GM18907 (cell line): Measurements from ENCODE around the gene PLCB1.

Experiments used
- ATAC-seq: cut with Tn5 transposase; IDR thresholded peaks from one replicate; pipeline ENCODE4 v1.9.1; 2021; ENCODE audit warnings: mild to moderate bottlenecking, moderate library complexity; ENCODE audit not compliant: unreplicated experiment

The PLCB1 gene

GRCh38 chr20:8394308-8394945, 262.4 kb downstream of the PLCB1 start:
- ATAC-seq: peak; percentile 85

- ATAC-seq: no peak
Measured at GRCh38 chr20:8395956-8396355, 263.9 kb downstream of the PLCB1 start.

DNA sequence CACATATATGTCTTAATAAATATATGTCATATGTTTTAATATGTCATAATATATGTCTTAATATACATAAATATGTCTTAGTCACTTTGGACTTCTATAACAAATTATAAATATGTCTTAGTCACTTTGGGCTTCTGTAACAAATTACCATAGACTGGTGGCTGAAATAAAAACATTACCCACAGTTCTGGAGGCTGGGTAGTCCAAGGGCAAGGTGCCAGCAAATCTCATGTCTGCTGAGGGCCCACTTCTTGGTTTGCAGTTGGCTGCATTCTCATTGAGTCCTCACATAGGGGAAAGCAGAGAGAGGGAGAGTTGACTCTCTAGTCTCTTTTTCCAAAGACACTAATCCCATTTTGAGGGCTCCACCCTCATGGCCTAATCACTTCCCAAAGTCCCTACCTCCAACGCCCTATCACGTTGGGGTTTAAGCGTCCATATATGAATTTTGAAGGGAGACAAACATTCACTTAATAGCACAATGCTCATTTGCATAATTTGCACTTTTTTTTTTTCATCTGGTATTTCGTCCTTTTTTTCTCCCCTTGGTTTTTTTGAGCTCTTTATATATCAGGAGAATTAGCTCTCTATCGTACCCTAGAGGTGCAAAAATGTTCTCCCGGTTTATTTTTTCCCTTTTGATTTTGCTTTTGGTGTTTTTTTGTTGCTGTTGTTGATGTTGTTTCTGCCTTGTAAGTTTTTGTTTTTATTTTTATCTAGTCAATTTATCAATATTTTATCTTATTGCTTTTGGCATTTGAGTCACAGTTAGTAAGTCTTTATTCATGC, 266.4 kb downstream of the PLCB1 start:
- no peak for ATAC-seq

DNA sequence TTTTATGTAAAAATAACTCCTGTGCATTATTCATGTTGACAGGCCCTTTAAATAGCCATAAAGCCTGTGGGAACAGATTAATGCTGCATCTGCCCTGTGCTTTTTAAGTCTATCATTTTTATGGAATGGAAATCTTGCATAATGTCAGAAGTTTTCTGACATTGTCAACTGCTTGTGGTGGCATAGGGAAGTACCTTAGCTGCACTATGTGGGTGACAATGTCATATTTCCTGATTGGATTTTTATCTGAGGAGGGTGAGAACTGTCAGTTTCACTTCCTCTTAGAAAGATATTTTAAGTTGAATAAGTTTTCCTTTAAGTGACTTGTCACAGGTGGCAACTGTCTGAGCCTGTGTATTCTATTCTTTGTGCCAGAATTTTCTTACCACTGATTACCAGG, 267.9 kb downstream of the PLCB1 start:
- peak; percentile 98 for ATAC-seq

- no peak for ATAC-seq
Measured at GRCh38 chr20:8400486-8400885, 268.4 kb downstream of the PLCB1 start.

DNA sequence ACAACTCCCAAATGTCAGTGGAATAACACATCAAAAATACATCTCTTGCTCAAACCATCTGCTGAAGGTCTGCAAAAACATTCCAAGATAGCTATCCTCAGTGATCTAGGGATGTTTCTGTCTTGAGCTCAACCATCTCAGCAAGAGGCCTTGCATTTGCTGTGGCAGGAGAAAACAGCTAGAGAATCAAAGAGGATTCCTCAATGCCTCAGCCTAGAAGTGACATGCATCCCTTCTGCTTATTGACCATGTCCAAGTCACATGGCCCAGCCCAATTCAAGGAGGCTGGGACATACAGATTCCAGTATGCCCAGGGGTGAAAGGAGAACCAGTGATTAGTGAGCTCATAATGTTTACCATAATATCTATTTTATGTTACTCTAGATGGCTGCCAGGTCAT, 269.5 kb downstream of the PLCB1 start:
- ATAC-seq: no peak

- ATAC-seq: no peak
Measured at GRCh38 chr20:8402798-8403197, 270.7 kb downstream of the PLCB1 start.

GRCh38 chr20:8404912-8405635, 273.0 kb downstream of the PLCB1 start:
- ATAC-seq: no peak

- no peak for ATAC-seq
Measured at GRCh38 chr20:8406391-8406790, 274.3 kb downstream of the PLCB1 start.

GRCh38 chr20:8408587-8409307, 276.7 kb downstream of the PLCB1 start:
- ATAC-seq: no peak

DNA sequence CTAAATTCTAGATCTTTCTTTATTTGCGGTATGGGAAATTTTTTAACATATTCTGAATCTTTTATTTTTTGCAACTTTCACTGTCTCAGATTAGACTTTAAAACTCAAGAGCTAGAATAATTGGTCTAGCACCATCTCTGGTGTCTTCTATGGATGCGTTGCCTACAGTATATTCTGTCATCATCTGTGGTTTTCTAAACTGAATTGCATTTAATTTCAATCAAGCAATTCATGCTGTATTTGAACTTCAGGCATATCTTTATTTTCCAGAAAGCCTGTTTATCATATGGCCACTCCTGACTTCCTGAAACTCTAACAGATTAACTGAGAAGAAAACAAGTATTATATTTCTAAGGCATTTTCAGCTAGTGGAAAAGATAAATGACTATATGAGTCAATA, 281.6 kb downstream of the PLCB1 start:
- no peak for ATAC-seq

DNA sequence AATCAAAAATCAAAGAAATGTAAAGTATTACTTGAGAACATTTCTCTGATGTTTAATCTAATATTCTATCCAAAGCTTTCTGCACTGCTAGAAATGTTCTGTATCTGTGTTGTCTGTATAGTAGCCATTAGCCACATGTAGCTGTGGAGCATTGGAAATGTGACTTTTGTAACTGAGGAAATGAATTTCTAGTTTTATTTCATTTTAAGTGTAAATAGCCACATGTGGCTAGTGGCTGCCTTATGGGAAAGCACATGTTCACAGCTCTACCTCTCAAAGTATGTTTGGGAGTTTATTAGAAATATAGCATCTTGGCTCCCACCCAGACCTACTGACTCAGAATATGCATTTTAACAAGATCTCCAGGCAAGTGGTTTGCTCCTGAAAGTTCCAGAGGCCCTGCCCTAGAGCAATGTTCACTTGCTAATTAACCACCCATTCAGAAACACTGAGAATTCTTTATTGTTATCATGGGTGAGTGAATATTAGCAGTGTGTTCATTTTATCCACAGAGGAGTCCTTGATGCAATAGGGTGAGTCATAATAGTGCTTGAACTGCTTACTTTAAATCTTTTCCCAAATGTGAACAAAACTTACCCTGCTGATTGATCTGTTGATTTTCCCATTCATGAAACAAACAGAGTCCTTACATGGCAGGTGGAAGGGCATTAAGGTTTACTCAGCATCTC, 282.7 kb downstream of the PLCB1 start:
- no peak for ATAC-seq

GRCh38 chr20:8421981-8422380, 289.9 kb downstream of the PLCB1 start:
- ATAC-seq: no peak

- ATAC-seq: no peak
Measured at GRCh38 chr20:8423482-8423881, 291.4 kb downstream of the PLCB1 start.

DNA sequence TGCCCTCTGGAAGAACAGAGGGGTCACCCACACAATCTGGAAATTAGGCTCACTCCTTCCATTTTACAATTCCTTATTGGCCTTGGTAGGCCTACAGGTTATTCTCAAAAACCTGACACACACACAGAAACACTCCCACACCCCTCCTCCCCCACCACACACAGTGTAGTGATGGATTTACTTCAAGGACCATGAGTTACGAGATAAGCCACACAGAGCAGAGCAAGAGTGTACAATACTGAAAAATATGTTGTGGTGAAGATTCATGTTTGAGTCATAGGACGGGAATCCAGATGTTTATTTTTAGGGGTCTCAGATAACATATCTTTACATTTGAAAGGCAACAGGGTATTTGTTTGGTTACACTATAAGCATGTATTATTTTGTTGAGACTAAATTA, 291.9 kb downstream of the PLCB1 start:
- no peak for ATAC-seq

- ATAC-seq: no peak
Measured at GRCh38 chr20:8425016-8425415, 292.9 kb downstream of the PLCB1 start.

DNA sequence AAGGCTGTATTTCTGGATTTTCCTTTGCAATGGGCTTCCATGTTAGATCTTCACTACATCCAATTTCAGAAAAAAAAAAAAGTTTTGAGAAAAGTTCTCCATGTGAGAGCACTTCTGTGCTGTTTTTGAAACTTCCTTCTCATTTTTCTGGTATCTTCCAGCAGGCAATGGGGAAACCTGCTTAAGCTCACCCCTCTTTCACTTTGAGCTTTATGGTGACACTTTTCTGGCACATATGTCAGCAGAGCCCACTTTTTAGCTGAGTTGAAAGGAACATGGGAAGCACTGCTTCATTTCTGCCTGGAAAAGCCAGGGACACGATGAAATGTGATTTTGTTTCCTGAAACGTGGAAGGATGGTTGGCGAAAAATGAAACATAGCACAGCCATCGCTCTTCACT, 293.7 kb downstream of the PLCB1 start:
- no peak for ATAC-seq

GRCh38 chr20:8427419-8428040, 295.5 kb downstream of the PLCB1 start:
- no peak for ATAC-seq

GRCh38 chr20:8428988-8429387, 296.9 kb downstream of the PLCB1 start:
- no peak for ATAC-seq
